DOHH2 (cell line): ENCODE measurements around the gene ZNF157.

Experiments
- H3F3A ChIP-seq: fragments of 200-600 bp; sonication (generic), shearing (Covaris generic); 2 replicates; pipeline ENCODE4 v1.6.0; 2016; ENCODE audit warnings: antibody characterized with exemption, mild to moderate bottlenecking; ENCODE audit not compliant: control insufficient read depth, insufficient read depth
- H3K27ac ChIP-seq: fragments of 200-600 bp; sonication (generic); 2 replicates; pipeline ENCODE4 v1.5.1; 2014; ENCODE audit warnings: low read depth, mild to moderate bottlenecking, low read length, moderate library complexity
- H3K27me3 ChIP-seq: fragments of 200-600 bp; sonication (generic); 2 replicates; pipeline ENCODE4 v1.6.1; 2014; ENCODE audit warnings: mild to moderate bottlenecking, low read length, mixed read lengths; ENCODE audit not compliant: control insufficient read depth
- H3K36me3 ChIP-seq: fragments of 200-600 bp; sonication (generic); 2 replicates; pipeline ENCODE4 v1.6.1; 2014; ENCODE audit warnings: mild to moderate bottlenecking, low read length, moderate library complexity, mixed read lengths; ENCODE audit not compliant: control insufficient read depth
- H3K4me1 ChIP-seq: fragments of 200-600 bp; sonication (generic); 2 replicates; pipeline ENCODE4 v1.6.1; 2014; ENCODE audit warnings: mild to moderate bottlenecking, low read length, mixed read lengths; ENCODE audit not compliant: control insufficient read depth
- H3K4me2 ChIP-seq: fragments of 200-600 bp; sonication (generic); 2 replicates; pipeline ENCODE4 v1.6.0; 2014; ENCODE audit warnings: mild to moderate bottlenecking, low read length, moderate library complexity
- H3K4me3 ChIP-seq: fragments of 200-600 bp; sonication (generic); 2 replicates; pipeline ENCODE4 v1.5.1; 2014; ENCODE audit warnings: mild to moderate bottlenecking, low read length, mixed read lengths
- H3K79me2 ChIP-seq: fragments of 200-600 bp; sonication (generic); 2 replicates; pipeline ENCODE4 v1.6.1; 2014; ENCODE audit warnings: mild to moderate bottlenecking, low read length, mixed read lengths; ENCODE audit not compliant: control insufficient read depth
- H3K9me2 ChIP-seq: fragments of 200-600 bp; sonication (generic); replicated peaks from 2 replicates; pipeline ENCODE4 v1.6.1; 2014; ENCODE audit warnings: mild to moderate bottlenecking, low read length, mixed read lengths; ENCODE audit not compliant: control insufficient read depth
- H3K9me3 ChIP-seq: fragments of 200-600 bp; sonication (generic); 2 replicates; pipeline ENCODE4 v1.6.1; 2014; ENCODE audit warnings: antibody characterized with exemption, low read length, mixed read lengths; ENCODE audit not compliant: control insufficient read depth, insufficient read depth
- H4K20me1 ChIP-seq: fragments of 200-600 bp; sonication (generic); 2 replicates; pipeline ENCODE4 v1.6.0; 2014; ENCODE audit warnings: low read depth, mild to moderate bottlenecking, antibody characterized with exemption, low read length, moderate library complexity; ENCODE audit not compliant: control insufficient read depth, insufficient read depth
- EZH2phosphoT487 ChIP-seq: fragments of 200-600 bp; sonication (generic); IDR thresholded peaks from 2 replicates; pipeline ENCODE4 v1.6.1; 2017; ENCODE audit warnings: borderline replicate concordance, mild to moderate bottlenecking, antibody characterized with exemption, low read length, moderate library complexity, mixed read lengths
- TF ChIP-seq, protein P1 (sequence below): fragments of 200-600 bp; sonication (generic); IDR thresholded peaks from one replicate; pipeline ENCODE4 v1.5.1; 2014; ENCODE audit warnings: antibody characterized with exemption, mild to moderate bottlenecking, low read depth, low read length; ENCODE audit not compliant: poor library complexity, severe bottlenecking

Gene ZNF157

GRCh38 chrX:47351706-47352105 is 18.7 kb upstream of the ZNF157 start:
- Histone ChIP-seq H3K9me2 (no peaks in the 10 kb centered on the region), H3K27me3 (no peaks in the 10 kb centered on the region), H3K4me3 (no peak overlapping the region), H3K27ac (no peak overlapping the region), H4K20me1 (no peaks in the 10 kb centered on the region), H3K9me3 (no peaks in the 10 kb centered on the region), H3K79me2 (no peaks in the 10 kb centered on the region), H3K36me3 (no peaks in the 10 kb centered on the region), H3F3A (no peaks in the 10 kb centered on the region), H3K4me1 (no peaks in the 10 kb centered on the region), H3K4me2 (no peak overlapping the region)
- TF ChIP-seq EZH2phosphoT487: no peak
- TF ChIP-seq, protein P1, sequence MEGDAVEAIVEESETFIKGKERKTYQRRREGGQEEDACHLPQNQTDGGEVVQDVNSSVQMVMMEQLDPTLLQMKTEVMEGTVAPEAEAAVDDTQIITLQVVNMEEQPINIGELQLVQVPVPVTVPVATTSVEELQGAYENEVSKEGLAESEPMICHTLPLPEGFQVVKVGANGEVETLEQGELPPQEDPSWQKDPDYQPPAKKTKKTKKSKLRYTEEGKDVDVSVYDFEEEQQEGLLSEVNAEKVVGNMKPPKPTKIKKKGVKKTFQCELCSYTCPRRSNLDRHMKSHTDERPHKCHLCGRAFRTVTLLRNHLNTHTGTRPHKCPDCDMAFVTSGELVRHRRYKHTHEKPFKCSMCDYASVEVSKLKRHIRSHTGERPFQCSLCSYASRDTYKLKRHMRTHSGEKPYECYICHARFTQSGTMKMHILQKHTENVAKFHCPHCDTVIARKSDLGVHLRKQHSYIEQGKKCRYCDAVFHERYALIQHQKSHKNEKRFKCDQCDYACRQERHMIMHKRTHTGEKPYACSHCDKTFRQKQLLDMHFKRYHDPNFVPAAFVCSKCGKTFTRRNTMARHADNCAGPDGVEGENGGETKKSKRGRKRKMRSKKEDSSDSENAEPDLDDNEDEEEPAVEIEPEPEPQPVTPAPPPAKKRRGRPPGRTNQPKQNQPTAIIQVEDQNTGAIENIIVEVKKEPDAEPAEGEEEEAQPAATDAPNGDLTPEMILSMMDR: no peak

DNA sequence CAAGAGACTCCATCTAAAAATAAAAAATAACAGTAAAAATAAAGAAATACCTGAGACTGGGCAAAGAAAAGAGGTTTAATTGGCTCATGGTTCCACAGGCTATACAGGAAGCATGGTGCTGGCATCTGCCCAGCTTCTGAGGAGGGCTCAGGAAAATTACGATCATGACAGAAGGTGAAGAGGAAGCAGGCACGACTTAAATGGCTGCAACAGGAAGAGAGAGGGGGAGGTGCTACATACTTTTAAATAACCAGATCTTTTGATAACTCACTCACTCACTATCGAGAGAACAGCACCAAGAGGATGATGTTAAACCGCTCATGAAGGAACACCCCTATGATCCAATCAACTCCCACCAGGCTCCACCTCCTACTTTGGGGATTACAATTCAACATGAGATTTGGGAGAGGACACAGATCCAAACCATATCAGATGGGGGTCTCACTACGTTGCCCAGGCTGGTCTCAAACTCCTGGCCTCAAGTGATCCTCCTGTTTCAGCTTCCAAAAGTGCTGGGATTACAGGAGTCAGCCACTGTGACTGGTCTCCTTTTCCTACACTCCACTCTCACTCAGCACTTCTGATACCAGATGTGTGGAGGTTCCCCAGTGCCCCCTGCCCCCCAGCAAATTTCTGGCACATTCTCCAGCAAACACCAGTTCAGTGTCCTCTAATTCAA is 11.9 kb upstream of the ZNF157 start:
- H3F3A ChIP-seq: no peaks in the 10 kb centered on the region
- H3K79me2 ChIP-seq: no peaks in the 10 kb centered on the region
- H3K9me2 ChIP-seq: no peaks in the 10 kb centered on the region
- no peaks in the 10 kb centered on the region for H3K27me3 ChIP-seq
- H3K4me1 ChIP-seq: peaks cover 31% of the 10 kb centered on the region
- peak overlapping the region; percentile 18; the same call in 1 of the 2 replicates for H3K27ac ChIP-seq
- H3K4me2 ChIP-seq: peak overlapping the region; percentile 63
- H3K9me3 ChIP-seq: no peaks in the 10 kb centered on the region
- H4K20me1 ChIP-seq: no peaks in the 10 kb centered on the region
- H3K4me3 ChIP-seq: peak overlapping the region; percentile 52
- TF ChIP-seq, protein P1: no peak
- TF ChIP-seq EZH2phosphoT487: no peak
- no peaks in the 10 kb centered on the region for H3K36me3 ChIP-seq

- Histone ChIP-seq H3K4me2 (no peak overlapping the region), H3K27me3 (no peaks in the 10 kb centered on the region), H3K27ac (no peak overlapping the region), H4K20me1 (no peaks in the 10 kb centered on the region), H3K4me3 (no peak overlapping the region), H3K79me2 (no peaks in the 10 kb centered on the region), H3K9me2 (no peaks in the 10 kb centered on the region), H3K36me3 (no peaks in the 10 kb centered on the region), H3K4me1 (peaks cover 31% of the 10 kb centered on the region), H3K9me3 (no peaks in the 10 kb centered on the region), H3F3A (no peaks in the 10 kb centered on the region)
- TF ChIP-seq, protein P1: no peak
Measured at GRCh38 chrX:47360423-47361179, 9.8 kb upstream of the ZNF157 start.
